Measurements from ENCODE around the gene SAPCD2. TPM values are rescaled to one million over a fixed set of nuclear protein-coding genes. Genes with fewer than 3 reads are reported as not detected.
A peak's percentile ranks its signal among the peaks of the same experiment; 100 is the strongest.

The SAPCD2 gene
- total RNA-seq, 1 experiment from 2014 or later = 41.1 TPM

DNA sequence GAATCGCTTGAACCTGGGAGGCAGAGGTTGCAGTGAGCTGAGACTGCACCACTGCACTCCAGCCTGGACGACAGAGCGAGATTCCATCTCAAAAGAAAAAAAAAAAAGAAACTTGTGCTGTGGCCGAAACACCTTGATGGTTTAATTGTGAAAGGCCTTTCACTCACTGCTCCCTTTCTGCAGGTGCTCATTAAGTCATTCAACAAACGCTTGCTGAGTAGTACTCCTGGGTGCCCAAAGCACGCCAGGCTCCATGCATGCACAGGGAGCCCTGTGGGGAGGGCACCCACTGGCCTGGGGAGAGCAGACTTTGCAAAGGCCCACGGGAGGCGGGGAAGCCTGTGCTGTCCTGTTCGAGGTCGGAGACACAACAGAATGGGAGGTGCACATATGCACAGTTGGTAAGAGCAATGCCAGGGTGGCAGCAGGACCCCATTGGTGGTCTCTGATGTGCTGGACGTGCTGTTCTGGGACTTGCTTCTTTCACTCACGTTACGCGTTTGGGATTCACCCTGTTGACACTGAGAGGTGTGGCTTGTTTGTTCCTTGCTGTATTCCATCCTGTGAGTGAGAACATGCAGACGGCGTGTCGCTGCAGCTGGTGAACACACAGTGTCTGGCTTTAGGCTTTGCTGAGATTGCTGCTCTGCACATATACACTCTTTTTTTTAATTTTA, 13.5 kb downstream of the SAPCD2 start:
- Mint-ChIP-seq H3K9me3 (ENCODE audit: low read depth, unreplicated experiment) (no peaks in the 10 kb centered on the region), H3K27ac (ENCODE audit: unreplicated experiment) (no peak overlapping the region), H3K4me1 (ENCODE audit: low read depth, unreplicated experiment) (peaks cover 8% of the 10 kb centered on the region), H3K27me3 (ENCODE audit: unreplicated experiment) (no peaks in the 10 kb centered on the region), H3K4me3 (ENCODE audit: low read depth, unreplicated experiment) (no peak overlapping the region), H3K36me3 (ENCODE audit: insufficient read depth, unreplicated experiment) (peaks cover 14% of the 10 kb centered on the region)
- TF ChIP-seq, protein P1, sequence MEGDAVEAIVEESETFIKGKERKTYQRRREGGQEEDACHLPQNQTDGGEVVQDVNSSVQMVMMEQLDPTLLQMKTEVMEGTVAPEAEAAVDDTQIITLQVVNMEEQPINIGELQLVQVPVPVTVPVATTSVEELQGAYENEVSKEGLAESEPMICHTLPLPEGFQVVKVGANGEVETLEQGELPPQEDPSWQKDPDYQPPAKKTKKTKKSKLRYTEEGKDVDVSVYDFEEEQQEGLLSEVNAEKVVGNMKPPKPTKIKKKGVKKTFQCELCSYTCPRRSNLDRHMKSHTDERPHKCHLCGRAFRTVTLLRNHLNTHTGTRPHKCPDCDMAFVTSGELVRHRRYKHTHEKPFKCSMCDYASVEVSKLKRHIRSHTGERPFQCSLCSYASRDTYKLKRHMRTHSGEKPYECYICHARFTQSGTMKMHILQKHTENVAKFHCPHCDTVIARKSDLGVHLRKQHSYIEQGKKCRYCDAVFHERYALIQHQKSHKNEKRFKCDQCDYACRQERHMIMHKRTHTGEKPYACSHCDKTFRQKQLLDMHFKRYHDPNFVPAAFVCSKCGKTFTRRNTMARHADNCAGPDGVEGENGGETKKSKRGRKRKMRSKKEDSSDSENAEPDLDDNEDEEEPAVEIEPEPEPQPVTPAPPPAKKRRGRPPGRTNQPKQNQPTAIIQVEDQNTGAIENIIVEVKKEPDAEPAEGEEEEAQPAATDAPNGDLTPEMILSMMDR (IDR thresholded peaks at IDR 0.05; ENCODE audit: unreplicated experiment) = no peak
- CTCF ChIA-PET = interaction anchor here (1.8 kb wide), 2 partner anchors 11 to 22 kb away, joined by 7 to 9 read pairs; no protein-coding TSS in a partner anchor
- intact Hi-C loops (cut with micrococcal nuclease; ENCODE audit: unreplicated experiment) = no loop called here
- DNase-seq = no peak
- no TSS peak for BruUV-seq (replicated peaks)

DNA sequence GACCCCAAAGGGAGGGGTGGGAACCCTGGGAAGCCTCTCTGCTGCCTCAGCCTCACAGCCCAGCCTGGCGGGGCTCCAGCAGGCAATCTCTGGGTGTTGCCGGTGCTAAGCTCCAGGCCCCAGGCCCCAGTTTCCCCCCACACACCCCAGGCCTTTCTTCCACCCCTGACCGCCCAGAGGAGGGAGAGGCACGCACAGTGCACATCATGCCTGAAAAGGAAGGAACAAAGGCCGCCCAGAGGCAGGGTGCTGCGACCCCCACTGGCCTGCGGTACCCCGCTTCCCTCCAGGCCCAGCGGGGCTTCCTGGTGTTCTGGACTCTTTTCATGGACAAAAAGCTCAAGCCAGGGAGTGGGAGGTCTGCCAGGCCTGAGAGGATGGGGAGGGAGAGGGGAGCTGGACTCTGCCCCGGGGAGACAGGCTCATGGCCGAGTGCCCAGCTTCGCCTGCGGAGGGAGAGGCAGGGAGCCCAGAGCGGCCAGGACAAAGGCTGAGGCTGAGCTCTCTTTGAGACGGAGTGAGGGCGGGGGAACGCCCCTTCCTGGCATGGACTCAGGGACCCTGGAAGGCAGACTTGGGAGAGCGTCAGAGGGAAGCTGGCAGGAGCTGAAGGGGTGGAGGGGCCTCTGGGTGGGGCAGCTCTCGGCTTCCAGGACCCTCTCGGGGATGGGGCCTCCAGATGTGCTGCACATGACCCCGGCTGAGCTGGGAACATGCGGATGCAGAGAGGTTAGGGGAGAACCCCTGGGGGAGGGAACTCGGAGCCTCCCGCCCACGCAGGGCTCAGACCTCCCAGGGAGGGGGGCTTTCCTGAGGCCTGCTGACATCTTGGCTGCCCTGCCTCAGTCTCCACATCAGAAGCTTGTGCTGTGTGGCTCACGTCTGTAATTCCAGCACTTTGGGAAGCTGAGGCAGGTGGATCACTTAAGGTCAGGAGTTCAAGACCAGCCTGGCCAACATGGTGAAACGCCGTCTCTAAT, 14.7 kb downstream of the SAPCD2 start:
- H3K4me1 Mint-ChIP-seq (ENCODE audit: low read depth, unreplicated experiment) = peaks cover 8% of the 10 kb centered on the region
- no TSS peak for BruUV-seq (replicated peaks)
- peak; percentile 65 for DNase-seq
- no peaks in the 10 kb centered on the region for H3K27me3 Mint-ChIP-seq (ENCODE audit: unreplicated experiment)
- peaks cover 14% of the 10 kb centered on the region for H3K36me3 Mint-ChIP-seq (ENCODE audit: insufficient read depth, unreplicated experiment)
- intact Hi-C loops (cut with micrococcal nuclease; ENCODE audit: unreplicated experiment) = no loop called here
- no peak overlapping the region for H3K27ac Mint-ChIP-seq (ENCODE audit: unreplicated experiment)
- no peaks in the 10 kb centered on the region for H3K9me3 Mint-ChIP-seq (ENCODE audit: low read depth, unreplicated experiment)
- TF ChIP-seq, protein P1 (IDR thresholded peaks at IDR 0.05; ENCODE audit: unreplicated experiment) = no peak
- CTCF ChIA-PET = interaction anchor here (0.5 to 1.8 kb wide), 5 partner anchors 9 to 30 kb away, joined by 3 to 11 read pairs (median 9); partner anchors contain the start of gene NPDC1
- H3K4me3 Mint-ChIP-seq (ENCODE audit: low read depth, unreplicated experiment) = peak overlapping the region; percentile 44

DNA sequence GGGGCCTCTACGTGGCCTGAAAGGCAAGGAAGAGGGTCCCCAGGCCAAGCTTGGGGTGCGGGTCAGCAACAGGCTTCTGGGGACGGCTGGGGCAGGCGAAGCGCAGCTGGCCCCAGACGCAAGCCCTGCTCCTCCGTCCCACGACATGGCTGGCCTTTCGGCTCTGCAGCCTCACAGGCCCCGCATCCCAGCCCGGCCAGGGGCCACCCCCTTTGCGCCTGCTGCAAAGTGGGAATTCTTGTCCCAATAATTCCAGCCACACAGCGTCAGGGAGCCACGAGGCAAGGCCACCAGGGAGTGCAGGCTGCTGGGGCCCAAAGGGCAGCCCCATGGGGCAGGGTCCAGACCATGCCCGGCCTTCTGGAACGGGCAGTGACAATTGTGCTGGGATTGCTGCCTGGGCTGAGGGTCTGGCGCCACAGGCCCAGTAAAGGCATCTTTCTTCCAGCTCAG, 15.4 kb downstream of the SAPCD2 start:
- no TSS peak for BruUV-seq (replicated peaks)
- Mint-ChIP-seq H3K4me3 (ENCODE audit: low read depth, unreplicated experiment) (peak overlapping the region; percentile 69), H3K4me1 (ENCODE audit: low read depth, unreplicated experiment) (peaks cover 8% of the 10 kb centered on the region), H3K9me3 (ENCODE audit: low read depth, unreplicated experiment) (no peaks in the 10 kb centered on the region), H3K36me3 (ENCODE audit: insufficient read depth, unreplicated experiment) (peaks cover 14% of the 10 kb centered on the region), H3K27me3 (ENCODE audit: unreplicated experiment) (no peaks in the 10 kb centered on the region), H3K27ac (ENCODE audit: unreplicated experiment) (peak overlapping the region; percentile 73)
- TF ChIP-seq, protein P1 (IDR thresholded peaks at IDR 0.05; ENCODE audit: unreplicated experiment) = no peak
- DNase-seq = no peak
- CTCF ChIA-PET = interaction anchor here (1.5 kb wide), 2 partner anchors 8 to 9 kb away, joined by 11 read pairs; partner anchors contain the start of gene NPDC1
- intact Hi-C loops (cut with micrococcal nuclease; ENCODE audit: unreplicated experiment) = no loop called here
